RWPE2 (cell line): ENCODE data around the gene GFER.

ENCODE experiments used
- ATAC-seq: fragments of 200-7000 bp; cut with Tn5 transposase; 3 replicates; pipeline ENCODE4 v1.9.1; 2021; ENCODE audit warnings: low read depth
- DNase-seq: peaks from one replicate; pipeline ENCODE4 v3.0.0-alpha.2; 2020; ENCODE audit warnings: low spot score
- H3K27ac ChIP-seq: fragments of 450-650 bp; 2 replicates; pipeline ENCODE4 v1.5.1; 2017; ENCODE audit warnings: mild to moderate bottlenecking; ENCODE audit not compliant: poor library complexity, severe bottlenecking
- H3K27me3 ChIP-seq: fragments of 250-450 bp; sonication (Bioruptor Pico); 2 replicates; pipeline ENCODE4 v1.5.1; 2021; ENCODE audit warnings: mild to moderate bottlenecking, moderate library complexity; ENCODE audit not compliant: insufficient read depth, poor library complexity, severe bottlenecking
- H3K36me3 ChIP-seq: fragments of 250-450 bp; sonication (Bioruptor Pico); 2 replicates; pipeline ENCODE4 v1.5.1; 2020; ENCODE audit warnings: low read depth, mild to moderate bottlenecking, moderate library complexity
- H3K4me1 ChIP-seq: fragments of 250-450 bp; sonication (Bioruptor Pico); 2 replicates; pipeline ENCODE4 v1.5.1; 2021; ENCODE audit warnings: mild to moderate bottlenecking, moderate library complexity; ENCODE audit not compliant: insufficient read depth, poor library complexity, severe bottlenecking
- H3K4me3 ChIP-seq: fragments of 250-450 bp; sonication (Bioruptor Pico); 2 replicates; pipeline ENCODE4 v1.5.1; 2021; ENCODE audit warnings: mild to moderate bottlenecking, moderate library complexity; ENCODE audit not compliant: severe bottlenecking
- H3K9me3 ChIP-seq: fragments of 250-450 bp; sonication (Bioruptor Pico); 2 replicates; pipeline ENCODE4 v1.5.1; 2021; ENCODE audit warnings: mild to moderate bottlenecking, moderate library complexity; ENCODE audit not compliant: severe bottlenecking
- CTCF ChIP-seq: fragments of 450-650 bp; IDR thresholded peaks from one replicate; pipeline ENCODE4 v1.5.1; 2017; ENCODE audit warnings: mild to moderate bottlenecking, moderate library complexity; ENCODE audit not compliant: poor library complexity, severe bottlenecking

GFER gene

GRCh38 chr16:2005646-2006045, 21.7 kb downstream of the GFER start:
- Histone ChIP-seq H3K4me1 (peaks cover 7% of the 10 kb centered on the region), H3K4me3 (no peak overlapping the region), H3K27me3 (no peaks in the 10 kb centered on the region), H3K9me3 (no peaks in the 10 kb centered on the region), H3K36me3 (peaks cover 63% of the 10 kb centered on the region), H3K27ac (no peak overlapping the region)
- no peak for TF ChIP-seq CTCF
- ATAC-seq: no peak
- DNase-seq: no peak

- H3K4me3 ChIP-seq: no peak overlapping the region
- no peak for TF ChIP-seq CTCF
- H3K36me3 ChIP-seq: peaks cover 57% of the 10 kb centered on the region
- H3K27ac ChIP-seq: peak overlapping the region; percentile 85
- no peaks in the 10 kb centered on the region for H3K9me3 ChIP-seq
- DNase-seq: no peak
- H3K27me3 ChIP-seq: no peaks in the 10 kb centered on the region
- H3K4me1 ChIP-seq: peaks cover 7% of the 10 kb centered on the region
- no peak for ATAC-seq
Observed at GRCh38 chr16:2006317-2006716, 22.3 kb downstream of the GFER start.

GRCh38 chr16:2007081-2007836, 23.3 kb downstream of the GFER start:
- ATAC-seq: no peak
- peaks cover 47% of the 10 kb centered on the region for H3K36me3 ChIP-seq
- H3K4me3 ChIP-seq: peak overlapping the region; percentile 77

GRCh38 chr16:2008009-2008526, 24.1 kb downstream of the GFER start:
- no peaks in the 10 kb centered on the region for H3K9me3 ChIP-seq
- H3K4me3 ChIP-seq: peak overlapping the region; percentile 77
- H3K4me1 ChIP-seq: peaks cover 7% of the 10 kb centered on the region
- TF ChIP-seq CTCF: no peak
- DNase-seq (peak; percentile 95), ATAC-seq (peak; percentile 76)
- H3K27me3 ChIP-seq: no peaks in the 10 kb centered on the region
- H3K36me3 ChIP-seq: peaks cover 39% of the 10 kb centered on the region
- peak overlapping the region; percentile 85 for H3K27ac ChIP-seq

More at GRCh38 chr16:2007081-2007836, 23.3 kb downstream of the GFER start:
- DNase-seq: no peak
- Histone ChIP-seq H3K27ac (peak overlapping the region; percentile 85), H3K27me3 (no peaks in the 10 kb centered on the region), H3K4me1 (peaks cover 7% of the 10 kb centered on the region), H3K9me3 (no peaks in the 10 kb centered on the region)
- TF ChIP-seq CTCF: no peak

GRCh38 chr16:2008631-2009163, 24.7 kb downstream of the GFER start:
- Histone ChIP-seq H3K9me3 (no peaks in the 10 kb centered on the region), H3K4me1 (peaks cover 7% of the 10 kb centered on the region), H3K27me3 (no peaks in the 10 kb centered on the region), H3K4me3 (peak overlapping the region; percentile 77), H3K27ac (peak overlapping the region; percentile 85), H3K36me3 (peaks cover 33% of the 10 kb centered on the region)
- no peak for TF ChIP-seq CTCF
- ATAC-seq (no peak), DNase-seq (no peak)
